GM13977 (cell line): ENCODE data around the gene CD37.

Experiments
- DNase-seq: peaks from one replicate; pipeline ENCODE4 v3.0.0; 2012; ENCODE audit warnings: low spot score
- in situ Hi-C: fragments of 300-500 bp; cut with MboI; formaldehyde crosslinking; loops from one replicate; pipeline ENCODE4 v1.12.0; 2022; ENCODE audit warnings: low sequenced_read_pairs, low pct_unique_long_range_greater_than_20kb, mixed read lengths, inconsistent platforms; ENCODE audit not compliant: unreplicated experiment
- TF ChIP-seq, protein P1 (sequence below): IDR thresholded peaks from 2 replicates; pipeline ENCODE4 v1.5.1; 2012; ENCODE audit warnings: mild to moderate bottlenecking, control low read depth; ENCODE audit not compliant: insufficient read depth; ENCODE audit errors: extremely low read depth, missing control alignments

Gene CD37

DNA sequence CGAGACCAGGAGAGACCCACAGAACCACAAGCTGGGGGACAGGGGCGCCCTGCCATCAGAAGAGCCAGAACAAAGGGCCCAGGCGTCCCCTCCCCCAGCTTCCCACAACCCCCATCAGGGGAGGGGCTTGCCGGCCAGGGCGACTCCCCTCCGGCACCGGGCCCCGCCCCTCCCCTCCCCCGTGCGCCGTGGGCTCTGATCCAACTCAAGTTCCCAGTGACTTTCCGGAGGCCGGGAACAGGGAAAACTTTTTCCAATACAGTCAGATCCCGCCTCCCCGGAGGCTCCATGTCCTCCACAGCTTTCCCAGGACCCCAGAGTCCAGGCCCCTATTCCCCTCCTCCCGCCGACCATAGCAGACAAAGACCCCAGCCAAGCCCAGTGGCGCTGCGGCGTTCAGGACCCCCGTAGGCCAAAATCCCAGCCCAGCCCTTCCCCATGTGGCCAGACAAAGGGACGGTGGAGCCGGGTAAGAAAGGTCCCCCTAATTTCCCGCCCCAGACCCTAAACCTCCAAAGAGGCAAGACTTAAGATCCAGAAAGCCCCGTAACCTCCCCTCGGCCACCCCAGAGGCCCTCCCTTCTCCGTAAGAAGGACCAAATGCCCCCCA lies 26.3 kb downstream of the CD37 start:
- peak; percentile 45 for DNase-seq
- in situ Hi-C loops, result no loop called here
- TF ChIP-seq, protein P1, sequence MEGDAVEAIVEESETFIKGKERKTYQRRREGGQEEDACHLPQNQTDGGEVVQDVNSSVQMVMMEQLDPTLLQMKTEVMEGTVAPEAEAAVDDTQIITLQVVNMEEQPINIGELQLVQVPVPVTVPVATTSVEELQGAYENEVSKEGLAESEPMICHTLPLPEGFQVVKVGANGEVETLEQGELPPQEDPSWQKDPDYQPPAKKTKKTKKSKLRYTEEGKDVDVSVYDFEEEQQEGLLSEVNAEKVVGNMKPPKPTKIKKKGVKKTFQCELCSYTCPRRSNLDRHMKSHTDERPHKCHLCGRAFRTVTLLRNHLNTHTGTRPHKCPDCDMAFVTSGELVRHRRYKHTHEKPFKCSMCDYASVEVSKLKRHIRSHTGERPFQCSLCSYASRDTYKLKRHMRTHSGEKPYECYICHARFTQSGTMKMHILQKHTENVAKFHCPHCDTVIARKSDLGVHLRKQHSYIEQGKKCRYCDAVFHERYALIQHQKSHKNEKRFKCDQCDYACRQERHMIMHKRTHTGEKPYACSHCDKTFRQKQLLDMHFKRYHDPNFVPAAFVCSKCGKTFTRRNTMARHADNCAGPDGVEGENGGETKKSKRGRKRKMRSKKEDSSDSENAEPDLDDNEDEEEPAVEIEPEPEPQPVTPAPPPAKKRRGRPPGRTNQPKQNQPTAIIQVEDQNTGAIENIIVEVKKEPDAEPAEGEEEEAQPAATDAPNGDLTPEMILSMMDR, result no peak

DNA sequence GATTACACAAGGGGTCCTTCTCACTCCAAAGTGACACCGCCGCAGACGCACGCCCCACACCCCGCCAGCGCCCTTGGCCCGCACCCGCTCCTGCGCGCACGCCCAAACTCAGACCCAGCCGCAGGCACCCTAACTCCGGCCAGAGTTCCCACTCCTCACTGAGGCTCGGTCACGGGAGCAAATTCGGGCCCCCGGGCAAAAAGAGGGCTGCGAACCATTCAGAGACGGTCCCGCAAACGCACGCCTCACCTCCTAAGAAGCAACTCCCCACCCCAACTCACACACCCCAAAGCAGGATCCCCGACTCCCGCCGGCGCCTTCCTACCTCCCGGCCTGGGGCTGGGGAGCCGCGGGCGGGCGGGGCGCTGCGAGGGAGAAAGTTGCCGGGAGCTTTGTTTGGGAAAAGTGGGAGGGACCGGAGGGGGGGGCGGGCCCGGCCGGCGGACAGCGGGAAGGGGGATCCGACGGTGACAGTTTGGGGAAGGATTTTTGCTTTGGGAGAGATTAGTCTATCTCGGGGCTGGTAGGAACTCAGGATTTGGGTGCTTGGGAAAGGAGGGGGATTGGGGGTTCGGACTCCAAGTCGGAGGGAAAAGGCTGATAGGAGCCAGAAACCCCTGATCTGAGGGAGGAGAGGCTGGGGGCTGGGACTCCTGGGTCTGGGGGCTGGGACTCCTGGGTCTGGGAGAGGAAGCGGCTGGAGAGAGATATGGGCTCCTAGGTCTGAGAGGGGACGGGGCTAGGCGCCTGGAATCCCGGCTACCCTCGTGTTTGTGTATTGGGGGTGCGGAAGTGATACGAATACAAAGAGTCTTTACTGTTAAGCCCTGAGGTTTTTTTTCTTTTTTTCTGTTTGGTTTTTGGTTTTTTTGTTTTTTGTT lies 27.1 kb downstream of the CD37 start, which contains the start of gene TEAD2:
Gene TEAD2, minus strand, starts transcription at position 369 of the 881 bp plus-strand sequence. CDS start 2,341 bp downstream, outside the sequence.
- TF ChIP-seq, protein P1, result no peak
- peak; percentile 56 for DNase-seq
- in situ Hi-C loops, result no loop called here

DNA sequence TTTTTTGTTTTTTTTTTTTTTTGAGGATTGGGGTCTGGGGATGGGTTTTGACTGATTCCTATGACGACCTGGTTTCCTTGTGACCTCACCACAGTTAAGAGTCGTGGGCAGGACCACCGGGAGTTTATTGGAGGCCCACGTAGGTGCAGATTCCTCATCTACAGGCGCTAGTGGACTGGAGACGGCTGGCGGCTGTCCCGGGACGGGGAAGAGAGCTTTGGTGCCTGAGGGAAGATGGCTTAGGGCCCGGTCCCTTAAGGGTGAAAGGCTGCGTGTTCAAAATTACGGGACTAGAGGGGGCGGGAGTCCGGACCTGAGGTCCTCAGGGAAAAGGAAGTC lies 27.7 kb downstream of the CD37 start:
- peak; percentile 48 for DNase-seq
- TF ChIP-seq, protein P1, result no peak
- in situ Hi-C loops, result no loop called here

DNA sequence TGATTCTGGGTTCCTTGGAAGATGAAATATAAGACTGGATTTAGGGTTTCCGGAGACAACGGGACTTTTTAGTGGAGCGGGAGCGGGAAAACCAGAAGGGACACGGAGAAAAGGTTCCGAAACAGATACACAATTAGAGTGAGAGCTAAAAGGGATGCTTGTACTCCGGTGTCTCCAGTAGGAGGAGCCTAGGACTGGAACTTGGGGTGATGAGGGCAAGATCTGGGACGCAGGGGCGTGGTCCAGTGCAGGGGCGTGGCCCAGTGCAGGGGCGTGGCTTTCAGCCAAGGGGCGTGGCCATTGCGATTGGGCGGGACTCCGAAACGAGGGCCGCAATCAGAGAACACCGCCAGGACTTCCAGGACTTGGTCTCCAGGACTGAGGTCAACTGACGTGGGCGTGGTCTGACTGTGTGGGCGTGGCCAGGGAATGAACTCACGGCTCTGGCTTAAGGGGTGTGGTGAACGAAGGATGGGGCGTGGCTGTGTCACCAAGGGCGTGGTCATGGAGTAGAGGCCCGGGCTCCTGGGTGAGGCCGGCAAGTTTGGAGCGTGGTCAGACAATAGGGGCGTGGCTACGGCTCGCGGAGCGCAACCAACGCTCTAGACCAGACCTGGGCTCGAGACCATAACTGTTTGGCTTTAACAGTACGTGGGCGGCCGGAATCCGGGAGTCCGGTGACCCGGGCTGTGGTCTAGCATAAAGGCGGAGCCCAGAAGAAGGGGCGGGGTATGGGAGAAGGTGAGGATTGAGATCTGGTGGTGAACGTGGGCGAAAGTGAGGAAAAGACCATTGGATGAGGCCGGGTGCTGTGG lies 28.3 kb downstream of the CD37 start, which contains the start of gene DKKL1:
Gene DKKL1, plus strand, starts transcription at position 610 of the 815 bp plus-strand sequence. Its CDS starts 122 bp downstream, at position 732.
- TF ChIP-seq, protein P1, result no peak
- peak; percentile 92 for DNase-seq
- in situ Hi-C loops, result no loop called here

DNA sequence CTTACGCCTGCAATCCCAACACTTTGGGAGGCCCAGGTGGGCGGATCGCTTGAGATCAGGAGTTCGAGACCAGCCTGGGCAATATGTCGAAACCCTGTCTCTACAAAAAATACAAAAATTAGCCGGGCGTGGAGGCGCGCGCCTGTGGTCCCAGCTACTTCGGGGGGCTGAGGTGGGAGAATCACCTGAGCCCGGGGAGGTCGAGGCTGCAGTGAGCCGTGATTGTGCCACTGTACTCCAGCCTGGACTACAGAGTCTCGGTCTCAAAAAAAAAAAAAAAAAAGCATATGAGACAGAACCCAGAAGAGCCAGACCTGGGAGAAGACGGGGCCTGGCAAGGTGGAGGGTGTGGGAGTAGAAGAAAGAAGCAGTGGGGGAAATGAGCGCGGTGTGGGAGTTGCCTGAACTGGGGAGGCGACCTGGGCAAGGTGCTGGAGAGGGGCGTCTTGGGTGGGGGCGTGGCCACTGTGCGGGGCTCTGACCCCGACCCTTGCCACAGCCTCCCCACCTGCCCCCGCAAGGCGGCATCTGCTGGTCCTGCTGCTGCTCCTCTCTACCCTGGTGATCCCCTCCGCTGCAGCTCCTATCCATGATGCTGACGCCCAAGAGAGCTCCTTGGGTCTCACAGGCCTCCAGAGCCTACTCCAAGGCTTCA lies 29.0 kb downstream of the CD37 start:
- in situ Hi-C loops, result no loop called here
- TF ChIP-seq, protein P1, result no peak

DNA sequence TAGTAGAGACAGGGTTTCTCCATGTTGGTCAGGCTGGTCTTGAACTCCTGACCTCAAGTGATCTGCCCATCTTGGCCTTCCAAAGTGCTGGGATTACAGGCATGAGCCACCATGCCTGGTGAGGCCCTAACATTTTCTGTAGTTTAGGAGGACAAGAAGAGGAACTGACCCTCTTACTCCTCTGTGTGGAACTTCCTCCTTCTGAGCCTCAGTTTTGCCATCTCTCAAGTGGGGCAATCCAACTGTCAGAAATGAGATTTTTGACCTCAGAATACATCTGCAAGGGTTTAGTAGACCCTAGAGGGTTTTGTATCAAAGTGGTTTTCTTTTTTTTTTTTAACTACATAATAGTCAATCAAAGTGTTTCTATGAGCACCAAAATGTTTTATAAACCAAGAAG lies 30.9 kb downstream of the CD37 start:
- DNase-seq, result no peak
- in situ Hi-C loops, result no loop called here
- TF ChIP-seq, protein P1, result no peak

More for the DNA sequence above, 29.0 kb downstream of the CD37 start:
- no peak for DNase-seq
